GM12864 (cell line): ENCODE measurements around the gene VKORC1.

Experiments
- DNase-seq: peaks from one replicate; pipeline ENCODE4 v3.0.0-alpha.2; 2011; ENCODE audit warnings: low read depth
- H3K4me3 ChIP-seq: 2 replicates; pipeline ENCODE4 v1.5.1; 2011; ENCODE audit warnings: mild to moderate bottlenecking, low read depth, low read length, control low read depth
- TF ChIP-seq, protein P1 (sequence below): IDR thresholded peaks from 2 replicates; pipeline ENCODE4 v1.5.1; 2011; ENCODE audit warnings: low read depth, mild to moderate bottlenecking, moderate library complexity, low read length, control low read depth, inconsistent platforms; ENCODE audit errors: missing control alignments

Gene VKORC1

DNA sequence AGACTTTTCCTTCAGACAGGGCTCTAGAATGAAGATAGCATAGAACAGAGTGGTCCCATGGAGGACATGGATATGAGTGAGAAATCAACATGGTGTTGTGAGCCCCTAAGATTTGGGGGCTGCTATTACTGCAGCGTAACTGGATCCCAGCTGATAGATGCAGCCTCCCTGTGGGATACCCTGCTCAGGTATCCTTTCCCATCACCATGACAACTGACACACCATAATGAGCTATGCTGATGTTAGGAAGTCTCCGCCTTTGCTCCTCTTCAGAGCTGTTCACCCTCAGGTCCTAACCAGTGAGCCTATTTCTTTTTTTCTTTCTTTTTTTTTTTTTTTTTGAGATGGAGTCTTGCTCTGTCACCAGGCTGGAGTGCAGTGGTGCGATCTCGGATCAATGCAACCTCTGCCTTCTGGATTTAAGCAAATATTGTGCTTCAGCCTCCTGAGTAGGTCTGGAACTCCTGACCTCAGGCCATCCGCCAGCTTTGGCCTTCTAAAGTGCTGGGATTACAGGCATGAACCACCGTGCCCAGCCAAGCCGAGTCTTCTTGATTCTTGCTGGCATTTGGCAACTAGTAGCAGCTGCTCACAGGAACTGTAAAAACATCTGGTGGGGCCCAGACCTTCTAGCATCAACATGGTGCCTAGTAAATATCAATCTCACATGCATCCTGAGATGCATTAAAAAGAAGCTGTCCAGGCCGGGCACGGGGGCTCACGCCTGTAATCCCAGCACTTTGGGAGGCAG is 44.1 kb downstream of the VKORC1 start:
- DNase-seq = no peak
- TF ChIP-seq, protein P1, sequence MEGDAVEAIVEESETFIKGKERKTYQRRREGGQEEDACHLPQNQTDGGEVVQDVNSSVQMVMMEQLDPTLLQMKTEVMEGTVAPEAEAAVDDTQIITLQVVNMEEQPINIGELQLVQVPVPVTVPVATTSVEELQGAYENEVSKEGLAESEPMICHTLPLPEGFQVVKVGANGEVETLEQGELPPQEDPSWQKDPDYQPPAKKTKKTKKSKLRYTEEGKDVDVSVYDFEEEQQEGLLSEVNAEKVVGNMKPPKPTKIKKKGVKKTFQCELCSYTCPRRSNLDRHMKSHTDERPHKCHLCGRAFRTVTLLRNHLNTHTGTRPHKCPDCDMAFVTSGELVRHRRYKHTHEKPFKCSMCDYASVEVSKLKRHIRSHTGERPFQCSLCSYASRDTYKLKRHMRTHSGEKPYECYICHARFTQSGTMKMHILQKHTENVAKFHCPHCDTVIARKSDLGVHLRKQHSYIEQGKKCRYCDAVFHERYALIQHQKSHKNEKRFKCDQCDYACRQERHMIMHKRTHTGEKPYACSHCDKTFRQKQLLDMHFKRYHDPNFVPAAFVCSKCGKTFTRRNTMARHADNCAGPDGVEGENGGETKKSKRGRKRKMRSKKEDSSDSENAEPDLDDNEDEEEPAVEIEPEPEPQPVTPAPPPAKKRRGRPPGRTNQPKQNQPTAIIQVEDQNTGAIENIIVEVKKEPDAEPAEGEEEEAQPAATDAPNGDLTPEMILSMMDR = no peak
- H3K4me3 ChIP-seq = no peak overlapping the region

DNA sequence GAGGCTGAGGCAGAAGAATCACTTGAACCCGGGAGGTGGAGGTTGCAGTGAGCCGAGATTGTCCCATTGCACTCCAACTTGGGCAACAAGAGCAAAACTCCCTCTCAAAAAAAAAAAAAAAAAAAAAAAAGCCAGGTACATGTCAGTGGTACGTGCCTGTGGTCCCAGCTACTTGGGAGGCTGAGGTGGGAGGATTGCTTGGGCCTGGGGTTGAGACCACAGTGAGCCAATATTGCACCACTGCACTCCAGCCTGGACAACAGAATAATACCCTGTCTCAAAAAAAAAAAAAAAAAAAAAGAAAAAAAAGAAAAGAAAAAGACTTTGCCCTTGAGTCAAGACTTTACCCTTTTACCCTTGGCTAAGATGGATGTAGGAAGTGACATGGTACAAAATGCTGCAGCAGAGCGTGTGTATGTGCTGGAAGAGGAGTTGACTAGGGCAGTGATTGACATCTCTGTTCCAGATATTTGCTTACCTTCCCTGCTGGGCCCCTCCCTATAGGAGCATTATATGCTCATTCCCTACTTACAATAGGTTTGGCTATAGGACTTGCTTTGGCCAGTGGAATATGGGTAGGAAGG is 50.6 kb downstream of the VKORC1 start:
- no peak overlapping the region for H3K4me3 ChIP-seq
- no peak for DNase-seq
- TF ChIP-seq, protein P1 = no peak

DNA sequence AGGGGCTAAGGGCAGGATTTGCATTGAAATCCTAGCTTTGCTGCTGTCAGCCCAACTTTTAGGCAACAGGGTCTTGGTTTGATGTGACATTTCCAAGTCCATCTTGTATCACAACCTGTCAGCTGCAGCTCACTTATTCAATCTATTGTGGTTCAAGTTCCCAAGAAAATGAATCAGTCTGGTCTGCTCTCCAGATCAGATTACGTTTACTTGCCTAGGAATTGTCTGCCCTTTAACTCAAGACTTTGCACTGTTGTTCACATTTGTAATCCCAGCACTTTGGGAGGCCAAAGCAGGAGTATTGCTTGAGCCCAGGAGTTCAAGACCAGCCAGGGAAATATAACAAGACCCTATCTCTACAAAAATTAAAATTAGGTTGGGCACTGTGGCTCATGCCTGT is 51.2 kb downstream of the VKORC1 start:
- TF ChIP-seq, protein P1 = no peak
- no peak overlapping the region for H3K4me3 ChIP-seq
- no peak for DNase-seq

DNA sequence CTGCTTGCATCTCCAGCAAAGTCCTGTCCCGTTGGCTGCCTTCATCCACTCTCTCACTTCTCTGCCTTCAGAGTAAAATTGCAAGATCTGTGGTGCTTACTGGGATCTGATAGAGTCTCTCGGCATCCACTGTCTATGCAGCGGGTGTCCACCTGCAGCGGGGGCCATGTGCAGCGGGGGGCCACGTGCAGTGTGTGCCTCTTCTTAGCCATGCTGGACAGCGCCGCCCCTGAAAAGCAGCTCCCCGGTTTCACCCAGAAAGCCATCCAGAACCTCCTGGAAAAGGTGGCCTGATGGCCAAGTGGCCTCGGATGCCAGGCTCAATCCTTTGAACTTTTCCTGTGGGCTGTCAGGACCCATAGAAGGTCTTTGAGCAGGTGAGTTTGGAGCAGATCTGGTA is 51.7 kb downstream of the VKORC1 start:
- no peak for DNase-seq
- TF ChIP-seq, protein P1 = no peak
- no peak overlapping the region for H3K4me3 ChIP-seq
